H9 (cell line): Measurements from ENCODE around the gene SLC30A1. TPM values are rescaled to one million over a fixed set of nuclear protein-coding genes. Genes with fewer than 3 reads are reported as not detected.

Experiments used
- DNase-seq: peaks from one replicate; pipeline ENCODE4 v3.0.0-alpha.2; 2017
- H2AFZ ChIP-seq: one replicate; pipeline ENCODE4 v1.6.1; 2013; ENCODE audit warnings: mild to moderate bottlenecking, low read length, control low read depth, moderate library complexity
- H2AK5ac ChIP-seq: 2 replicates; pipeline ENCODE4 v1.6.1; 2013; ENCODE audit warnings: low read length, control low read depth, mixed read lengths; ENCODE audit not compliant: insufficient read length
- H2BK120ac ChIP-seq: one replicate; pipeline ENCODE4 v1.6.1; 2013; ENCODE audit warnings: low read depth, mild to moderate bottlenecking, low read length, control low read depth, inconsistent platforms; ENCODE audit not compliant: poor library complexity, severe bottlenecking
- H2BK12ac ChIP-seq: 2 replicates; pipeline ENCODE4 v1.6.1; 2013; ENCODE audit warnings: low read length, control low read depth, mixed read lengths, low read depth; ENCODE audit not compliant: insufficient read length
- H2BK15ac ChIP-seq: 2 replicates; pipeline ENCODE4 v1.6.1; 2013; ENCODE audit warnings: low read depth, low read length, control low read depth
- H2BK20ac ChIP-seq: one replicate; pipeline ENCODE4 v1.6.1; 2013; ENCODE audit warnings: low read depth, mild to moderate bottlenecking, low read length, control low read depth, inconsistent platforms; ENCODE audit not compliant: poor library complexity, severe bottlenecking
- H2BK5ac ChIP-seq: 2 replicates; pipeline ENCODE4 v1.6.1; 2013; ENCODE audit warnings: low read length, control low read depth, mixed read lengths; ENCODE audit not compliant: insufficient read length
- H3K14ac ChIP-seq: 2 replicates; pipeline ENCODE4 v1.6.1; 2013; ENCODE audit warnings: low read length, control low read depth; ENCODE audit not compliant: insufficient read depth
- H3K18ac ChIP-seq: 2 replicates; pipeline ENCODE4 v1.6.1; 2013; ENCODE audit warnings: low read depth, mild to moderate bottlenecking, mixed read lengths, low read length, control low read depth; ENCODE audit not compliant: insufficient read length
- H3K23ac ChIP-seq: 2 replicates; pipeline ENCODE4 v1.6.1; 2013; ENCODE audit warnings: low read length, control low read depth, mixed read lengths, low read depth; ENCODE audit not compliant: insufficient read length
- H3K23me2 ChIP-seq: 2 replicates; pipeline ENCODE4 v1.6.1; 2013; ENCODE audit warnings: low read depth, mild to moderate bottlenecking, mixed read lengths, low read length, control low read depth; ENCODE audit not compliant: insufficient read length, poor library complexity, severe bottlenecking
- H3K27ac ChIP-seq: 2 replicates; pipeline ENCODE4 v1.5.1; 2013; ENCODE audit warnings: low read length, control low read depth, mixed read lengths, low read depth; ENCODE audit not compliant: insufficient read length
- H3K27me3 ChIP-seq: 2 replicates; pipeline ENCODE4 v1.6.1; 2013; ENCODE audit warnings: low read length, control low read depth, inconsistent platforms; ENCODE audit not compliant: insufficient read depth
- H3K4ac ChIP-seq: 2 replicates; pipeline ENCODE4 v1.6.1; 2013; ENCODE audit warnings: low read depth, mild to moderate bottlenecking, control low read depth, inconsistent platforms, low read length, moderate library complexity
- H3K4me1 ChIP-seq: 2 replicates; pipeline ENCODE4 v1.6.1; 2013; ENCODE audit warnings: low read length, control low read depth, inconsistent platforms; ENCODE audit not compliant: insufficient read depth
- H3K4me2 ChIP-seq: 2 replicates; pipeline ENCODE4 v1.6.1; 2013; ENCODE audit warnings: low read length, control low read depth, mixed read lengths; ENCODE audit not compliant: insufficient read length, insufficient read depth
- H3K56ac ChIP-seq: 2 replicates; pipeline ENCODE4 v1.6.1; 2013; ENCODE audit warnings: low read depth, mild to moderate bottlenecking, mixed read lengths, low read length, control low read depth; ENCODE audit not compliant: insufficient read length
- H3K79me1 ChIP-seq: 2 replicates; pipeline ENCODE4 v1.6.1; 2013; ENCODE audit warnings: low read depth, mild to moderate bottlenecking, moderate library complexity, low read length, control low read depth, inconsistent platforms; ENCODE audit not compliant: insufficient read depth, poor library complexity, severe bottlenecking
- H3K79me2 ChIP-seq: 2 replicates; pipeline ENCODE4 v1.6.1; 2013; ENCODE audit warnings: low read length, control low read depth, inconsistent platforms; ENCODE audit not compliant: insufficient read depth
- H3K9ac ChIP-seq: 2 replicates; pipeline ENCODE4 v1.6.1; 2013; ENCODE audit warnings: low read length, control low read depth, mixed read lengths; ENCODE audit not compliant: insufficient read length; ENCODE audit errors: extremely low read depth
- H3K9me3 ChIP-seq: one replicate; pipeline ENCODE4 v1.6.1; 2013; ENCODE audit warnings: low read depth, low read length, inconsistent platforms; ENCODE audit not compliant: control insufficient read depth
- H3T11ph ChIP-seq: one replicate; pipeline ENCODE4 v1.6.1; 2013; ENCODE audit warnings: mild to moderate bottlenecking, low read length, control low read depth, inconsistent platforms
- H4K20me1 ChIP-seq: one replicate; pipeline ENCODE4 v1.6.1; 2013; ENCODE audit not compliant: control insufficient read depth, insufficient read length, insufficient read depth
- H4K5ac ChIP-seq: 2 replicates; pipeline ENCODE4 v1.6.1; 2013; ENCODE audit warnings: low read depth, mild to moderate bottlenecking, mixed read lengths, low read length, control low read depth; ENCODE audit not compliant: insufficient read length
- H4K8ac ChIP-seq: replicated peaks from 2 replicates; pipeline ENCODE4 v1.6.1; 2013; ENCODE audit warnings: low read length, control low read depth, mixed read lengths, low read depth; ENCODE audit not compliant: insufficient read length
- H4K91ac ChIP-seq: 2 replicates; pipeline ENCODE4 v1.6.1; 2013; ENCODE audit warnings: low read depth, mild to moderate bottlenecking, moderate library complexity, mixed read lengths, low read length, control low read depth; ENCODE audit not compliant: insufficient read length
- H3K27ac Mint-ChIP-seq, 3 experiments: 2 replicates in 2 of 3; 3 replicates in 1 of 3; pipeline ENCODE4 v1.8.0; 2020 to 2021; ENCODE audit warnings: mixed read lengths in 3 of 3, mild to moderate bottlenecking in 1 of 3, moderate library complexity in 1 of 3
- H3K27me3 Mint-ChIP-seq: 2 replicates; pipeline ENCODE4 v1.8.0; 2021; ENCODE audit warnings: low read depth, mild to moderate bottlenecking, moderate library complexity, mixed read lengths
- H3K36me3 Mint-ChIP-seq, 3 experiments: 2 replicates in 2 of 3; 3 replicates in 1 of 3; pipeline ENCODE4 v1.8.0; 2020 to 2021; ENCODE audit warnings: low read depth in 3 of 3, mixed read lengths in 3 of 3; ENCODE audit not compliant: insufficient read depth in 1 of 3
- H3K4me1 Mint-ChIP-seq, 2 experiments: 2 replicates each; pipeline ENCODE4 v1.8.0; 2020; ENCODE audit warnings: mixed read lengths in 2 of 2
- H3K4me3 Mint-ChIP-seq, 2 experiments: 2 replicates in 1 of 2; 3 replicates in 1 of 2; pipeline ENCODE4 v1.8.0; 2020 to 2021; ENCODE audit warnings: mild to moderate bottlenecking in 2 of 2, mixed read lengths in 2 of 2, moderate library complexity in 1 of 2
- H3K9me3 Mint-ChIP-seq, 2 experiments: 2 replicates in 1 of 2; 3 replicates in 1 of 2; pipeline ENCODE4 v1.8.0; 2020; ENCODE audit warnings: mild to moderate bottlenecking in 2 of 2, mixed read lengths in 2 of 2, moderate library complexity in 1 of 2
- CTCF ChIP-seq: fragments of 200-600 bp; sonication (generic); conservative IDR thresholded peaks from 3 replicates; pipeline ENCODE4 v1.8.0; 2021; ENCODE audit warnings: antibody characterized with exemption, mild to moderate bottlenecking
- WGBS: extraction: QIAGEN DNeasy Blood & Tissue Kit; methylation state at CpG from one replicate; pipeline ENCODE4 v1.1.7; 2013; ENCODE audit warnings: missing lambda C conversion rate, low lambda C conversion rate, mixed read lengths; ENCODE audit not compliant: insufficient read length; ENCODE audit errors: extremely low coverage; 5-methylcytosine and 5-hydroxymethylcytosine counted together
- total RNA-seq: library from RNA; stranded (reverse); gene quantifications from 2 replicates; pipeline ENCODE4 v1.2.1, GENCODE V29; 2021

Gene SLC30A1
- total RNA-seq, 1 experiment from 2014 or later: 17.1 TPM

- Histone ChIP-seq H3K79me1 (no peaks in the 10 kb centered on the region), H3K27ac (no peak overlapping the region), H3K14ac (no peak overlapping the region), H4K20me1 (no peaks in the 10 kb centered on the region), H3K4me2 (no peak overlapping the region), H4K5ac (no peak overlapping the region), H2AK5ac (no peak overlapping the region), H3K27me3 (no peaks in the 10 kb centered on the region), H2AFZ (no peak overlapping the region), H2BK15ac (no peak overlapping the region), H3K79me2 (no peaks in the 10 kb centered on the region), H3K9me3 (no peaks in the 10 kb centered on the region), H2BK12ac (no peak overlapping the region), H3K23me2 (no peaks in the 10 kb centered on the region), H3T11ph (no peak overlapping the region), H3K4ac (no peak overlapping the region), H2BK120ac (no peak overlapping the region), H3K23ac (no peak overlapping the region), H3K9ac (no peak overlapping the region), H3K4me1 (no peaks in the 10 kb centered on the region), H3K56ac (no peak overlapping the region), H4K8ac (no peak overlapping the region), H4K91ac (no peak overlapping the region), H2BK20ac (no peak overlapping the region), H3K18ac (no peak overlapping the region), H2BK5ac (no peak overlapping the region)
- Mint-ChIP-seq H3K27me3 (no peaks in the 10 kb centered on the region; the same call in 1 of the 2 replicates), H3K36me3 (no peaks in the 10 kb centered on the region), H3K4me1 (no peaks in the 10 kb centered on the region), H3K27ac (no peak overlapping the region), H3K4me3 (no peak overlapping the region), H3K9me3 (no peaks in the 10 kb centered on the region)
- TF ChIP-seq CTCF: no peak
- no CpG with 5 or more reads among the region's 4 CpGs for WGBS
- no peak for DNase-seq
Observed at GRCh38 chr1:211588711-211589110, 9.8 kb upstream of the SLC30A1 start.
